HEK293 (cell line): Measurements from ENCODE around the gene POU4F2.

Experiments used
- CTCF ChIP-seq: fragments of 450-650 bp; formaldehyde crosslinking; IDR thresholded peaks from 2 replicates; pipeline ENCODE4 v1.5.1; 2016; ENCODE audit warnings: missing biosample characterization, missing genetic modification characterization
- HOXC10 ChIP-seq: sonication (generic); formaldehyde crosslinking; IDR thresholded peaks from 2 replicates; pipeline ENCODE4 v1.8.1; 2023; ENCODE audit warnings: mild to moderate bottlenecking, missing genetic modification reagents
- REPIN1 ChIP-seq: fragments of 450-650 bp; formaldehyde crosslinking; IDR thresholded peaks from 2 replicates; pipeline ENCODE4 v1.5.1; 2017; ENCODE audit warnings: missing biosample characterization, missing genetic modification characterization, low read depth
- TCF7L2 ChIP-seq: IDR thresholded peaks from 2 replicates; pipeline ENCODE4 v1.6.1; 2011; ENCODE audit warnings: low read depth, mild to moderate bottlenecking, inconsistent platforms, low read length, moderate library complexity, borderline replicate concordance
- TSHZ1 ChIP-seq: fragments of 450-650 bp; formaldehyde crosslinking; IDR thresholded peaks from 2 replicates; pipeline ENCODE4 v1.5.1; 2016; ENCODE audit warnings: missing biosample characterization, missing genetic modification characterization, borderline replicate concordance
- ZBTB7A ChIP-seq: fragments of 450-650 bp; formaldehyde crosslinking; IDR thresholded peaks from 2 replicates; pipeline ENCODE4 v1.5.1; 2016; ENCODE audit warnings: low read depth, missing biosample characterization, missing genetic modification characterization
- ZNF175 ChIP-seq: fragments of 450-650 bp; formaldehyde crosslinking; IDR thresholded peaks from 2 replicates; pipeline ENCODE4 v1.5.1; 2016; ENCODE audit warnings: missing biosample characterization, missing genetic modification characterization
- ZNF302 ChIP-seq: fragments of 450-650 bp; formaldehyde crosslinking; IDR thresholded peaks from 2 replicates; pipeline ENCODE4 v1.5.1; 2016; ENCODE audit warnings: missing biosample characterization, missing genetic modification characterization, low read depth
- ZNF350 ChIP-seq: fragments of 450-650 bp; formaldehyde crosslinking; IDR thresholded peaks from 2 replicates; pipeline ENCODE4 v1.5.0; 2017; ENCODE audit warnings: missing biosample characterization, mild to moderate bottlenecking, missing genetic modification characterization
- ZNF426 ChIP-seq: fragments of 450-650 bp; formaldehyde crosslinking; IDR thresholded peaks from 2 replicates; pipeline ENCODE4 v1.5.1; 2017; ENCODE audit warnings: missing biosample characterization, missing genetic modification characterization, mild to moderate bottlenecking, inconsistent platforms, moderate library complexity
- ZNF658 ChIP-seq: fragments of 450-650 bp; formaldehyde crosslinking; IDR thresholded peaks from 2 replicates; pipeline ENCODE4; 2016; ENCODE audit warnings: missing biosample characterization, missing genetic modification characterization
- ZNF777 ChIP-seq: fragments of 450-650 bp; formaldehyde crosslinking; IDR thresholded peaks from 2 replicates; pipeline ENCODE4 v1.5.1; 2017; ENCODE audit warnings: missing biosample characterization, missing genetic modification characterization, borderline replicate concordance

- TF ChIP-seq CTCF (no peak), ZNF350 (tag by site-specific recombination) (no peak), ZNF426 (no peak), ZNF175 (tag by site-specific recombination) (no peak), TCF7L2 (no peak), HOXC10 (CRISPR knock-in tag) (no peak), ZBTB7A (no peak), REPIN1 (tag by site-specific recombination) (no peak), ZNF658 (tag by site-specific recombination) (no peak), ZNF777 (no peak), TSHZ1 (tag by site-specific recombination) (no peak), ZNF302 (tag by site-specific recombination) (no peak)
These were observed 5.8 kb upstream of the POU4F2 start for GRCh38 chr4:146632770-146633470.
